HepG2 (cell line): ENCODE results near the gene SNAP23. TPM values are rescaled to one million over a fixed set of nuclear protein-coding genes. Genes with fewer than 3 reads are reported as not detected.
A peak's percentile ranks its signal among the peaks of the same experiment; 100 is the strongest.

Experiments
- ARHGAP35 ChIP-seq: sonication (generic); formaldehyde crosslinking; IDR thresholded peaks from 2 replicates; pipeline ENCODE4 v1.9.0; 2022; ENCODE audit warnings: mild to moderate bottlenecking, inconsistent platforms, moderate library complexity, missing genetic modification reagents, borderline replicate concordance
- GZF1 ChIP-seq: sonication (generic); formaldehyde crosslinking; IDR thresholded peaks from 2 replicates; pipeline ENCODE4 v1.5.1; 2020; ENCODE audit warnings: mild to moderate bottlenecking, missing genetic modification reagents
- IKZF1 ChIP-seq: fragments of 450-650 bp; IDR thresholded peaks from 2 replicates; pipeline ENCODE4 v1.7.1; 2016
- KLF11 ChIP-seq: IDR thresholded peaks from 2 replicates; pipeline ENCODE4 v1.6.1; 2016; ENCODE audit warnings: missing compliant biosample characterization
- KLF13 ChIP-seq: sonication (generic); formaldehyde crosslinking; IDR thresholded peaks from 2 replicates; pipeline ENCODE4 v1.4.0; 2020; ENCODE audit warnings: mild to moderate bottlenecking, missing genetic modification reagents
- POLR2G ChIP-seq: fragments of 200-400 bp; formaldehyde crosslinking; IDR thresholded peaks from 2 replicates; pipeline ENCODE4 v1.6.1; 2018; ENCODE audit warnings: mild to moderate bottlenecking, low read depth, low read length, moderate library complexity
- REL ChIP-seq: sonication (generic); formaldehyde crosslinking; conservative IDR thresholded peaks from 2 replicates; pipeline ENCODE4 v1.8.0; 2022; ENCODE audit warnings: mild to moderate bottlenecking, missing genetic modification reagents, moderate library complexity
- TARDBP ChIP-seq: sonication (generic); formaldehyde crosslinking; IDR thresholded peaks from 2 replicates; pipeline ENCODE4 v1.8.0; 2022; ENCODE audit warnings: mild to moderate bottlenecking, missing genetic modification reagents
- TSC22D2 ChIP-seq: sonication (generic); formaldehyde crosslinking; IDR thresholded peaks from 2 replicates; pipeline ENCODE4 v1.5.1; 2020; ENCODE audit warnings: missing genetic modification reagents, mild to moderate bottlenecking, borderline replicate concordance
- YY1 ChIP-seq: IDR thresholded peaks from 2 replicates; pipeline ENCODE4 v1.6.1; 2011; ENCODE audit warnings: low read length, low read depth, moderate library complexity, mild to moderate bottlenecking; ENCODE audit not compliant: insufficient read depth, insufficient replicate concordance
- ZBTB1 ChIP-seq: sonication (generic); formaldehyde crosslinking; IDR thresholded peaks from 2 replicates; pipeline ENCODE4 v1.4.0; 2020; ENCODE audit warnings: missing genetic modification reagents, borderline replicate concordance
- ZBTB8A ChIP-seq: sonication (generic); formaldehyde crosslinking; IDR thresholded peaks from 2 replicates; pipeline ENCODE4 v1.4.0; 2020; ENCODE audit warnings: mild to moderate bottlenecking, low read depth, missing genetic modification reagents, borderline replicate concordance
- ZIK1 ChIP-seq: sonication (generic); formaldehyde crosslinking; IDR thresholded peaks from 2 replicates; pipeline ENCODE4 v1.5.0; 2020; ENCODE audit warnings: mild to moderate bottlenecking, low read depth, missing genetic modification reagents, borderline replicate concordance
- ZNF256 ChIP-seq: sonication (generic); formaldehyde crosslinking; conservative IDR thresholded peaks from 2 replicates; pipeline ENCODE4 v1.4.0; 2020; ENCODE audit warnings: missing genetic modification reagents
- ZNF629 ChIP-seq: sonication (generic); formaldehyde crosslinking; conservative IDR thresholded peaks from 2 replicates; pipeline ENCODE4 v1.5.0; 2020; ENCODE audit warnings: missing genetic modification reagents
- ZNF652 ChIP-seq: IDR thresholded peaks from 2 replicates; pipeline ENCODE4 v1.6.1; 2016; ENCODE audit warnings: low read depth, borderline replicate concordance
- ZNF878 ChIP-seq: sonication (generic); formaldehyde crosslinking; IDR thresholded peaks from 2 replicates; pipeline ENCODE4 v1.8.1; 2023; ENCODE audit warnings: mild to moderate bottlenecking, missing genetic modification reagents, moderate library complexity
- ZSCAN22 ChIP-seq: sonication (generic); formaldehyde crosslinking; IDR thresholded peaks from 2 replicates; pipeline ENCODE4 v1.4.0; 2020; ENCODE audit warnings: mild to moderate bottlenecking, missing genetic modification reagents
- polyA plus RNA-seq, 8 experiments: library from polyadenylated mRNA; depleted of rRNA in 3 of 8; stranded (reverse) in 7 of 8; unstranded in 1 of 8; fragments of >200 nt; fragmentation: Illumina TruSeq in 4 of 8; extraction: Trizol in 4 of 8; gene quantifications; 2 replicates each; pipeline versions ENCODE4 v1.2.1 to v1.2.3, GENCODE V29; 2011 to 2016; ENCODE audit warnings: low read depth in 4 of 8, missing spikeins in 1 of 8, mixed read lengths in 1 of 8; ENCODE audit not compliant: insufficient read depth in 1 of 8
- total RNA-seq, 5 experiments: library from RNA; depleted of rRNA; stranded (reverse); fragments of >200 nt; fragmentation: Illumina TruSeq; extraction: Trizol; gene quantifications; 2 replicates each; pipeline ENCODE4 v1.2.3, GENCODE V29; 2016; ENCODE audit warnings: low read depth in 1 of 5
- TF ChIP-seq, protein P1 (sequence below): sonication (generic); formaldehyde crosslinking; IDR thresholded peaks from 2 replicates; pipeline ENCODE4 v1.5.0; 2020; ENCODE audit warnings: missing genetic modification reagents
- TF ChIP-seq, protein P2 (sequence below): sonication (generic); formaldehyde crosslinking; IDR thresholded peaks from 2 replicates; pipeline ENCODE4; 2020; ENCODE audit warnings: missing genetic modification reagents, mild to moderate bottlenecking, borderline replicate concordance
- TF ChIP-seq, protein P3 (sequence below), 2 experiments: sonication (generic) in 1 of 2; formaldehyde crosslinking in 1 of 2; IDR thresholded peaks; 2 replicates each; pipeline versions ENCODE4 v1.4.0 to v1.6.1; 2018 to 2020; ENCODE audit warnings: missing genetic modification reagents in 2 of 2, borderline replicate concordance in 1 of 2, low read depth in 1 of 2, mild to moderate bottlenecking in 1 of 2, missing biosample characterization in 1 of 2
- TF ChIP-seq, protein P4 (sequence below): sonication (generic); formaldehyde crosslinking; IDR thresholded peaks from 2 replicates; pipeline ENCODE4 v1.4.0; 2020; ENCODE audit warnings: missing genetic modification reagents

Gene SNAP23
- total and polyA plus RNA-seq, 2 of the 13 experiments (the other 11 are each of a cell fraction or from before 2014, with no cell fraction given) = 37.0 to 101 TPM

DNA sequence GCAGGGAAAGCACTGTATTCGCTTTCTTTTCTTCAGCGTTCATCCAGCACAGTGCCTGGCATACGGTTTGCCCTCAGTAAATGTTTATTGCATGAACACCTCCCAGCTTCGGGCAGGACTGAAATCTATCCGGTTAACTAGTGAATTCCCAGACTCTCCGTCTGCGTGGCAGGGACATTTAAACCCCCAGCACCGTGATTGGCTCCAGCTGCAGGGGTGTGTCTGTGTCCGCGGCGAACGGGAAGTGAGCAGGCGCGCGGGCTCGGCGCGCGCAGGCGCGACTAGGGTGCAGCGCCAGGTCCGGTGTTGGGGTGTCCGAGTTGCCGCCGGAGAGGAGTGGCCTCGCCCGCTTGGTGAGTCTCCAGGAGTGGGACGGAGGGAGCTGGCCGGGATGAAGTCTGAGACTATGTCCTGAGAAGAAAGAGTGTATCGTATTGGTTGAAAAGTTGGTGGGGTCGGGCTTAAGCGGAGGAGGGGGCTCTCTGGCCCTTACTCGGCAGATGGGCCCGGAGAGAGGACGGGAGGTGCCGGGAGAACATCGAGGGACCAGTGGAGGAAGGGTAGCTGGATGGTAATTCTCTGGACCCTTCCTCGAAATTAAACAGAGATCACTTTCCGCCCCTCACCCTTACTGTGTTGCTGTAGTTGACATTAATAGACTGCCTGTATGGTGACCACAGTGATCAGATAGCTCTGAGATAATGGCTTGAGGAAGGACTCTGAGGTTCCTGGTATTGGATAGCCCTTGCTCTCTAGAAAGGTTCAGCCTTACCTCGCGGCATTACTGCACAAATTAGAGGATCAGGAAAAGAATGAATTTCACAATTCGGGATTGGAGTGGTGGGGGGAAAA lies at the start of gene SNAP23 (continued):
- TF ChIP-seq, protein P1, sequence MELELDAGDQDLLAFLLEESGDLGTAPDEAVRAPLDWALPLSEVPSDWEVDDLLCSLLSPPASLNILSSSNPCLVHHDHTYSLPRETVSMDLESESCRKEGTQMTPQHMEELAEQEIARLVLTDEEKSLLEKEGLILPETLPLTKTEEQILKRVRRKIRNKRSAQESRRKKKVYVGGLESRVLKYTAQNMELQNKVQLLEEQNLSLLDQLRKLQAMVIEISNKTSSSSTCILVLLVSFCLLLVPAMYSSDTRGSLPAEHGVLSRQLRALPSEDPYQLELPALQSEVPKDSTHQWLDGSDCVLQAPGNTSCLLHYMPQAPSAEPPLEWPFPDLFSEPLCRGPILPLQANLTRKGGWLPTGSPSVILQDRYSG (CRISPR knock-in tag) = no peak
- no peak for TF ChIP-seq TSC22D2 (CRISPR knock-in tag)
- TF ChIP-seq ZBTB1 (CRISPR knock-in tag) = no peak
- TF ChIP-seq ZNF256 (CRISPR knock-in tag) = no peak
- TF ChIP-seq ARHGAP35 = no peak
- TF ChIP-seq, protein P2, sequence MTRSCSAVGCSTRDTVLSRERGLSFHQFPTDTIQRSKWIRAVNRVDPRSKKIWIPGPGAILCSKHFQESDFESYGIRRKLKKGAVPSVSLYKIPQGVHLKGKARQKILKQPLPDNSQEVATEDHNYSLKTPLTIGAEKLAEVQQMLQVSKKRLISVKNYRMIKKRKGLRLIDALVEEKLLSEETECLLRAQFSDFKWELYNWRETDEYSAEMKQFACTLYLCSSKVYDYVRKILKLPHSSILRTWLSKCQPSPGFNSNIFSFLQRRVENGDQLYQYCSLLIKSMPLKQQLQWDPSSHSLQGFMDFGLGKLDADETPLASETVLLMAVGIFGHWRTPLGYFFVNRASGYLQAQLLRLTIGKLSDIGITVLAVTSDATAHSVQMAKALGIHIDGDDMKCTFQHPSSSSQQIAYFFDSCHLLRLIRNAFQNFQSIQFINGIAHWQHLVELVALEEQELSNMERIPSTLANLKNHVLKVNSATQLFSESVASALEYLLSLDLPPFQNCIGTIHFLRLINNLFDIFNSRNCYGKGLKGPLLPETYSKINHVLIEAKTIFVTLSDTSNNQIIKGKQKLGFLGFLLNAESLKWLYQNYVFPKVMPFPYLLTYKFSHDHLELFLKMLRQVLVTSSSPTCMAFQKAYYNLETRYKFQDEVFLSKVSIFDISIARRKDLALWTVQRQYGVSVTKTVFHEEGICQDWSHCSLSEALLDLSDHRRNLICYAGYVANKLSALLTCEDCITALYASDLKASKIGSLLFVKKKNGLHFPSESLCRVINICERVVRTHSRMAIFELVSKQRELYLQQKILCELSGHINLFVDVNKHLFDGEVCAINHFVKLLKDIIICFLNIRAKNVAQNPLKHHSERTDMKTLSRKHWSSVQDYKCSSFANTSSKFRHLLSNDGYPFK (CRISPR knock-in tag) = peak; percentile 72; the same call in 1 of the 2 replicates
- TF ChIP-seq ZIK1 (CRISPR knock-in tag) = peak; percentile 65; the same call in 1 of the 2 replicates
- TF ChIP-seq, protein P3, sequence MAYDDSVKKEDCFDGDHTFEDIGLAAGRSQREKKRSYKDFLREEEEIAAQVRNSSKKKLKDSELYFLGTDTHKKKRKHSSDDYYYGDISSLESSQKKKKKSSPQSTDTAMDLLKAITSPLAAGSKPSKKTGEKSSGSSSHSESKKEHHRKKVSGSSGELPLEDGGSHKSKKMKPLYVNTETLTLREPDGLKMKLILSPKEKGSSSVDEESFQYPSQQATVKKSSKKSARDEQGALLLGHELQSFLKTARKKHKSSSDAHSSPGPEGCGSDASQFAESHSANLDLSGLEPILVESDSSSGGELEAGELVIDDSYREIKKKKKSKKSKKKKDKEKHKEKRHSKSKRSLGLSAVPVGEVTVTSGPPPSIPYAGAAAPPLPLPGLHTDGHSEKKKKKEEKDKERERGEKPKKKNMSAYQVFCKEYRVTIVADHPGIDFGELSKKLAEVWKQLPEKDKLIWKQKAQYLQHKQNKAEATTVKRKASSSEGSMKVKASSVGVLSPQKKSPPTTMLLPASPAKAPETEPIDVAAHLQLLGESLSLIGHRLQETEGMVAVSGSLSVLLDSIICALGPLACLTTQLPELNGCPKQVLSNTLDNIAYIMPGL (CRISPR knock-in tag; IDR thresholded peaks at IDR 0.05; ENCODE audit: borderline replicate concordance in 1 of 2, low read depth in 1 of 2) = peak in 1 of 2 experiments; percentile 42; a peak in 2 of 4 replicates
- peak; percentile 96 for TF ChIP-seq KLF11 (CRISPR knock-in tag)
- TF ChIP-seq TARDBP = no peak
- TF ChIP-seq ZSCAN22 = no peak
- peak; percentile 98 for TF ChIP-seq ZNF652 (CRISPR knock-in tag)
- peak; percentile 94 for TF ChIP-seq POLR2G
- TF ChIP-seq, protein P4, sequence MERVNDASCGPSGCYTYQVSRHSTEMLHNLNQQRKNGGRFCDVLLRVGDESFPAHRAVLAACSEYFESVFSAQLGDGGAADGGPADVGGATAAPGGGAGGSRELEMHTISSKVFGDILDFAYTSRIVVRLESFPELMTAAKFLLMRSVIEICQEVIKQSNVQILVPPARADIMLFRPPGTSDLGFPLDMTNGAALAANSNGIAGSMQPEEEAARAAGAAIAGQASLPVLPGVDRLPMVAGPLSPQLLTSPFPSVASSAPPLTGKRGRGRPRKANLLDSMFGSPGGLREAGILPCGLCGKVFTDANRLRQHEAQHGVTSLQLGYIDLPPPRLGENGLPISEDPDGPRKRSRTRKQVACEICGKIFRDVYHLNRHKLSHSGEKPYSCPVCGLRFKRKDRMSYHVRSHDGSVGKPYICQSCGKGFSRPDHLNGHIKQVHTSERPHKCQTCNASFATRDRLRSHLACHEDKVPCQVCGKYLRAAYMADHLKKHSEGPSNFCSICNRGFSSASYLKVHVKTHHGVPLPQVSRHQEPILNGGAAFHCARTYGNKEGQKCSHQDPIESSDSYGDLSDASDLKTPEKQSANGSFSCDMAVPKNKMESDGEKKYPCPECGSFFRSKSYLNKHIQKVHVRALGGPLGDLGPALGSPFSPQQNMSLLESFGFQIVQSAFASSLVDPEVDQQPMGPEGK (CRISPR knock-in tag) = peak; percentile 37
- no peak for TF ChIP-seq ZNF878 (CRISPR knock-in tag)
- no peak for TF ChIP-seq ZNF629 (CRISPR knock-in tag)
- no peak for TF ChIP-seq IKZF1
- TF ChIP-seq YY1 = no peak
- TF ChIP-seq REL = no peak
- no peak for TF ChIP-seq KLF13 (CRISPR knock-in tag)
- no peak for TF ChIP-seq GZF1 (CRISPR knock-in tag)
- TF ChIP-seq ZBTB8A (CRISPR knock-in tag) = no peak
